ENCODE data around the gene GYS2.
"Not testable (repeated sequence)": the region's sequence is repeated elsewhere in the genome, so short reads cannot be mapped to it uniquely, and the experiment has no call there.

The GYS2 gene

DNA sequence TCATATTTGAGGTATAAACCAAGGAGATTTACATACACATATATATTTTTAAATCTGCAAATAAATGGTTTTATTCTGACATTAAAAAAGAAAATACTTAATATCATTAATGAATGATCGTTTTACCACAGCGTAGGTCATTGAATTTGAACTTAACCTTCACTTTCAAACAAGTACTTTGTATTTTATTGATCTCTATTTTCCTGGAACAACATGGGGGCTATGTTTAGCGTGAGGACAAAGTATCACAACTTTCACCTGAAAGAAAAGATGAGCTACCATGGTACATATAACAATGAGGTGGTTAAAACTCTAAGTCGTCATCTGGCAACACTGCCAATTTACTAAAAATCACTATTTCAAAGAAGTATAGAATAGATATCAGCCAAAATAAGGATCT lies 6.0 kb downstream of the GYS2 start:
- ATAC-seq (replicated peaks; ENCODE audit: extremely low read depth, poor library complexity, severe bottlenecking) (no peak), DNase-seq (ENCODE audit: low spot score in 2 of 2) (no peak)
- H3K27me3 Mint-ChIP-seq, result no peaks in the 10 kb centered on the region
- H3K9me3 Mint-ChIP-seq, result no peaks in the 10 kb centered on the region
- H3K36me3 Mint-ChIP-seq (ENCODE audit: insufficient read depth), result no peaks in the 10 kb centered on the region
- no peak overlapping the region for H3K4me3 Mint-ChIP-seq
- no peaks in the 10 kb centered on the region for H3K4me1 Mint-ChIP-seq
- no peak overlapping the region for H3K27ac Mint-ChIP-seq (ENCODE audit: low read depth)

DNA sequence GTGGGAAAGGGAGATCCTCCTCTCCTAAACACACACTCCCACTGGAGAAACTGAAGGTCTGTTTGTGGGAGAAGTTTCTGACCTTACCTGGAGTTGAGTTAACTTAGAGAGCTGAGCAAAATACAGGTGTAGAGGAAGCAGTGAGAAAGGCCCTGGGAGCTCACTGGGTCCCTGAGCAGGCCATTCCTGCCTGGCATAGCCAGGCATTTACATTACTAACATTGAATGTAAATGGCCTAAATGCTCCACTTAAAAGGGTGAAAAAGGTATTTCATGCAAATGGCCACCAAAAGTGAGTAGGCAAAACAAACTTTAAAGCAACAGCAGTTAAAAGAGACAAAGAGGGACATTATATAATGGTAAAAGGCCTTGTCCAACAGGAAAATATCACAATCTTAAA lies 9.3 kb downstream of the GYS2 start:
- not testable (repeated sequence) for ATAC-seq (replicated peaks; ENCODE audit: extremely low read depth, poor library complexity, severe bottlenecking); H3K4me3 Mint-ChIP-seq; DNase-seq (ENCODE audit: low spot score in 2 of 2); H3K4me1 Mint-ChIP-seq; H3K27ac Mint-ChIP-seq (ENCODE audit: low read depth); H3K36me3 Mint-ChIP-seq (ENCODE audit: insufficient read depth)
- Mint-ChIP-seq H3K9me3 (peaks cover 15% of the 10 kb centered on the region), H3K27me3 (peaks cover 23% of the 10 kb centered on the region)

DNA sequence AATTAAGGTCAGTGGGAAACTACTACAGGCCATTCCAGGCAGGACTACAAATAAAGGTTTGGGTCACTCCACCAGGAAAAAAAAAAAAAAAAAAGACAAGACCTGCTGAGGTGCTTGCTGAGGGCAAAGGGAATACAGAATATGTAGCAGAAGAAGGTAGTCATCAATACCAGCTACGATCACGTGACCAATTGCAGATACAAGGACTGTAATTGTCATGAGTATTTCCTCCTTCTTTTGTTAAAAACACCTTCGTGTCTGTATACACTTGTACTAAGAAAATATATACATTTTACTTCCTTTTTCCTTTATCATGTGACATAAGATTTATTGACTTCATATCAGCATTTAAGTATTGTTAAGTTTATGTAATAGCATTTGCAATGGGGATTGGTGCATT lies 19.2 kb downstream of the GYS2 start:
- Mint-ChIP-seq H3K27ac (ENCODE audit: low read depth) (no peak overlapping the region), H3K4me3 (no peak overlapping the region), H3K4me1 (no peaks in the 10 kb centered on the region), H3K36me3 (ENCODE audit: insufficient read depth) (no peaks in the 10 kb centered on the region), H3K27me3 (peaks cover 34% of the 10 kb centered on the region), H3K9me3 (no peaks in the 10 kb centered on the region)
- DNase-seq (ENCODE audit: low spot score in 2 of 2), result no peak
- ATAC-seq (replicated peaks; ENCODE audit: extremely low read depth, poor library complexity, severe bottlenecking), result no peak

DNA sequence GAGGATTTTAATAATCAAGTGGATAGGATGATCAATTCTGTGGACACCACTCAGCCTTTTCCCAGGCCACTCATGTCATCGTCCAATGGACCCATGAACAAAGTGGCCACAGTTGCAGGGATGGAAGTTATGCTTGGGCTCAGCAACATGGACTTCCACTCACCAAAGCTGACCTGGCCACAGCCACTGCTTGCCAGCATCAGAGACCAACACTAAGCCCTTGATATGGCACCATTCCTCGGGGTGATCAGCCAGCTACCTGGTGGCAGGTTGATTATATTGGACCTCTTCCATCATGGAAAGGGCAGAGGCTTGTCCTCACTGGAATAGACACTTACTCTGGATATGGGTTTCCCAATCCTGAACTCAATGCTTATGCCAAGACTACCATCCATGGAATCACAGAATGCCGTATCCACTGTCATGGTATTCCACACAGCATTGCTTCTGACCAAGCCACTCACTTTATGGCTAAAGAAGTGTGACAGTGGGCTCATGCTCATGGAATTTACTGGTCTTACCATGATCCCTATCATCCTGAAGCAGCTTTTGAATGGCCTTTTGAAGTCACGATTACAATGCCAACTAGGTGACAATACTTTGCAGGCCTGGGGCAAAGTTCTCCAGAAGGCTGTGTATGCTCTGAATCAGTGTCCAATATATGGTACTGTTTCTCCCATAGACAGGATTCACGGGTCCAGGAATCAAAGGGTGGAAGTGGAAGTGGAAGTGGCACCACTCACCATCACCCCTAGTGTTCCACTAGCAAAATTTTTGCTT lies 20.1 kb downstream of the GYS2 start:
- not testable (repeated sequence) for ATAC-seq (replicated peaks; ENCODE audit: extremely low read depth, poor library complexity, severe bottlenecking)

DNA sequence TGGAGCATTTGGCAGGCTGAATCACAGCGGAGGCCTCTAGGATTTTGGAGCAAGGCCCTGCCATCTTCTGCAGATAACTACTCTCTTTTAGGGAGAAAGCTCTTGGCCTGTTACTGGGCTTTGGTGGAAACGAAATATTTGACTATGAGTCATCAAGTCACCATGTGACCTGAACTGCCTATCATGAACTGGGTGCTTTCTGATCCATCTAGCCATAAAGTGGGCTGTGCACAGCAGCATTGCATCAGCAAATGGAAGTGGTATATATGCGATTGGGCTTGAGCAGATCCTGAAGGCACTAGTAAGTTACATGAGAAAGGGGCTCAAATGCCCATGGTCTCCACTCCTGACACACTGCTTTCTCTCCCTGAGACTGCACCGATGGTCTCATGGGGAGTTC lies 21.1 kb downstream of the GYS2 start:
- Mint-ChIP-seq H3K27me3 (peaks cover 52% of the 10 kb centered on the region), H3K36me3 (ENCODE audit: insufficient read depth) (no peaks in the 10 kb centered on the region), H3K27ac (ENCODE audit: low read depth) (no peak overlapping the region), H3K4me3 (no peak overlapping the region), H3K4me1 (no peaks in the 10 kb centered on the region), H3K9me3 (no peaks in the 10 kb centered on the region)
- no peak for DNase-seq (ENCODE audit: low spot score in 2 of 2)
- ATAC-seq (replicated peaks; ENCODE audit: extremely low read depth, poor library complexity, severe bottlenecking), result no peak

More for the DNA sequence above, 20.1 kb downstream of the GYS2 start:
- H3K36me3 Mint-ChIP-seq (ENCODE audit: insufficient read depth); H3K4me3 Mint-ChIP-seq; H3K27ac Mint-ChIP-seq (ENCODE audit: low read depth); DNase-seq (ENCODE audit: low spot score in 2 of 2); H3K4me1 Mint-ChIP-seq; H3K9me3 Mint-ChIP-seq: not testable (repeated sequence)
- H3K27me3 Mint-ChIP-seq, result peaks cover 43% of the 10 kb centered on the region

DNA sequence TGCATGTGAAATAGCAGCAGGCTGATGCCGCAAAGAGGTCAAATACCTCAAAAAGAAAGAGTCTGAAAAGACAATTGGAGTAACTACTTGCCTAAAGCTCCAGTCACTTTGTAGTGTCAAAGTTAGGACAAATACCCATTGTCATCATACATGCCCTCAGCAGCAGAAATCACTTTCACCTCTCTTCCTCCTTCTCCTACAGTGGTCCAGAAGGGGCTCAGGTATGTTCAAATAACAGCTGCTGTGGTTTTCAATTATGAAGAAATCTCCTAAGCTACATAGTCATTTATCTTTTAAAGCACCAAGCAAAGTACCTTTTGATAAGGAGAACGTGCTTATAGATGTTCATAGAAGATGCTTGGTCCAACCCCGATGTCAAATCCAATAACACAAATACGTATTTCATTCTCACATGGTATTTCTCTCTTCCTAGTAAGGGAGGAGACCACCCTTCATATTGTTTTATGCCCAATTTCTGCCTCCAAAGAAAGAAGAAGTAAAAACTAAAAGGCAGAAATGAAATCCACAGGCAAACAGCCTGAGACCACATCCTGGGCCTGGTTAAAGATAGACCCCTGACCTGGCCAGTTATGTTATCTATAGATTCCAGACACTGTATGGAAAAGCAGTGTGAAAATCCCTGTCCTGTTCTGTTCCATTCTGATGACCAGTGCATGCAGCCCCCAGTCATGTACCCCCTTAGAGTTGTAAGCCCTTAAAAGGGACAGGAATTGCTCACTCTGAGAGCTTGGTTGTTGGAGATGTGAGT lies 23.7 kb downstream of the GYS2 start:
- no peak overlapping the region for H3K27ac Mint-ChIP-seq (ENCODE audit: low read depth)
- H3K27me3 Mint-ChIP-seq, result peaks cover 65% of the 10 kb centered on the region
- H3K9me3 Mint-ChIP-seq, result no peaks in the 10 kb centered on the region
- H3K36me3 Mint-ChIP-seq (ENCODE audit: insufficient read depth), result peaks cover 2% of the 10 kb centered on the region
- DNase-seq (ENCODE audit: low spot score in 2 of 2), result no peak
- no peak overlapping the region for H3K4me3 Mint-ChIP-seq
- no peak for ATAC-seq (replicated peaks; ENCODE audit: extremely low read depth, poor library complexity, severe bottlenecking)
- H3K4me1 Mint-ChIP-seq, result no peaks in the 10 kb centered on the region

DNA sequence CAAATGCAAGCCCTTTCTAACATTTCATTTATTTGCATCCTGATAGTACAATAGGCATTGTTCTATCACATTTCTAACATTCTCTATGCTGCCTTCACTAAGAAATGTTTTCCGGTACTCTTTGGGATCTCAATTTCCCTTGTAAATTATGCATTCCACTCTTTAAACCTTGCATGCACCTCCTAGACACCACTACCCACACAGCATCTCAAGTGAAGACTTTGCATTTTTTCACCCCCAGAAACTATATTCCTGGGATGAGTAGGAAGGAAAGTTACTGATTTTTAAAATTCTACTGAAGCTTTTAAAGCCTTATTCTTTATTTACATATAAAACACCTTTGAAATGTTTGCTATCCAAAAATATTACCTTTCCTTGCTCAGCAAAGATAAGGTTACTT lies 27.1 kb downstream of the GYS2 start:
- no peak overlapping the region for H3K27ac Mint-ChIP-seq (ENCODE audit: low read depth)
- peaks cover 48% of the 10 kb centered on the region for H3K27me3 Mint-ChIP-seq
- H3K9me3 Mint-ChIP-seq, result no peaks in the 10 kb centered on the region
- DNase-seq (ENCODE audit: low spot score in 2 of 2), result no peak
- ATAC-seq (replicated peaks; ENCODE audit: extremely low read depth, poor library complexity, severe bottlenecking), result no peak
- H3K4me1 Mint-ChIP-seq, result no peaks in the 10 kb centered on the region
- H3K36me3 Mint-ChIP-seq (ENCODE audit: insufficient read depth), result peaks cover 2% of the 10 kb centered on the region
- H3K4me3 Mint-ChIP-seq, result no peak overlapping the region

DNA sequence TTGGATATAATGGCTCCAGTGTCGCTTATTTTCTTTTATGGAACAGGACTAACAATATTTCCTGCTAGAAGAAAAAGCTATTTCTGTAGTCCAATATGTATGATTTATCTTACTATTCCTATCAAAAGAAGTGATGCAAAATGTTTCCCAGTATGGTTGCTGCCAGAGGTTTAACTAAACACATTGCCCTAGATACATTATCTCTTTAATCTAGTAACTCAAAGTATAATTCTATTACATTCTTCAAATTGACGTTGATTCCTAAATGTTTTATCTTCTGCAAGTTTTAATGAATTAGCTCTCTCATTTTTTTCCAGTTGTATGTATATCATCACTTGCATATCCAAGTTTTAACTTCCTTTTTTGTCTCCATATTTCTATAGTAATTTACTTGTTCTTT lies 28.2 kb downstream of the GYS2 start:
- H3K27me3 Mint-ChIP-seq, result peaks cover 38% of the 10 kb centered on the region
- H3K36me3 Mint-ChIP-seq (ENCODE audit: insufficient read depth), result peaks cover 2% of the 10 kb centered on the region
- H3K4me3 Mint-ChIP-seq, result no peak overlapping the region
- H3K27ac Mint-ChIP-seq (ENCODE audit: low read depth), result no peak overlapping the region
- no peak for DNase-seq (ENCODE audit: low spot score in 2 of 2)
- H3K9me3 Mint-ChIP-seq, result no peaks in the 10 kb centered on the region
- no peak for ATAC-seq (replicated peaks; ENCODE audit: extremely low read depth, poor library complexity, severe bottlenecking)
- no peaks in the 10 kb centered on the region for H3K4me1 Mint-ChIP-seq

DNA sequence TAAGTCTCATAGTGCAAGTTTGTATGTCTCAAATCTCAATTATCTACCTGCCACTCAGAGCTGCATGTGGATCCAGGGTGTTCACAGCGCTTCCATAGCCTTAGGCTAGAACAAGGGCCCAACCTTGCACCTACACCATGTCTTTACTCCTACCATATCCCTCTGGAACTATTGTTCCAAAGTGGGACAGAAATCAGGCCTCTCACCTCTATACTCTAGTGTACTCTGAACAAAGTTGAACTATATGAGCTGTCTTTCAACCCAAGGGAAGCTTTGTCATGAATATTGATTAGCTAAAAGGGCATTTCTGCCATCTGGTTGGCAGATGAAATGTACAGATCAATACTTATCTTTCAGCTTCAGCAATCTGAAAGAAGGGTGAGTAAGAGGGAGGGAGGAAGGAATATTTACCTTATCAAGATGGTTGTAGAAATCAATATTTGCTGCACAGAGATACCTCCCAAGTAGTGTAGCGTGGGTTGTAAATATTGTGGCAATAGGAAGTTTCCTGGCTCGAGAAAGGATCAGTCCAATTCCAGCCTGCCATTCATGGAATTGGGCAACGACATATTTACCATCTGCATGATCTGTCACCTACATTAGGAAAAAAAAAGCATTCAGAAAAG lies 30.8 kb downstream of the GYS2 start:
- H3K4me1 Mint-ChIP-seq, result no peaks in the 10 kb centered on the region
- H3K4me3 Mint-ChIP-seq, result no peak overlapping the region
- ATAC-seq (replicated peaks; ENCODE audit: extremely low read depth, poor library complexity, severe bottlenecking) (no peak), DNase-seq (ENCODE audit: low spot score in 2 of 2) (no peak)
- H3K36me3 Mint-ChIP-seq (ENCODE audit: insufficient read depth), result peaks cover 2% of the 10 kb centered on the region
- H3K27me3 Mint-ChIP-seq, result peaks cover 19% of the 10 kb centered on the region
- no peak overlapping the region for H3K27ac Mint-ChIP-seq (ENCODE audit: low read depth)
- H3K9me3 Mint-ChIP-seq, result no peaks in the 10 kb centered on the region

DNA sequence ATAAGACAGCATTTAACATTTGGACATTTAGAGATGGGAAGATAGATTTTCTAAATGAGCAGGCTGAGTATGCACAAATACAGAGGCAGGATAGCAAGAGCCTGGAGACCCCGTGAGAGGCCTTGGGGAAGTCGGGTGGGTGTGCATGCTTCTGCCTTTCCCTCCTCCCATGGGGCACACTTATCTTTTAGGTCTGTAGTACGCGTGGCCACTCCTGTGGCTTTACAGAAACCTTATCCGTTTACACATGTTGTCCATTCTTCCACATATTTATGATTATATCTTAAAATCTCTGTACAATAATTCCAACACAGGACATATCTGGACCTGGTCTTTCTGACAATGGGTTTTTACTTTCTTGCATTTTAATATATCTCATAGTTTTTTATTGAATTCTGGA lies 33.6 kb downstream of the GYS2 start:
- Mint-ChIP-seq H3K4me1 (no peaks in the 10 kb centered on the region), H3K36me3 (ENCODE audit: insufficient read depth) (peaks cover 2% of the 10 kb centered on the region), H3K9me3 (no peaks in the 10 kb centered on the region), H3K4me3 (no peak overlapping the region), H3K27ac (ENCODE audit: low read depth) (no peak overlapping the region), H3K27me3 (peaks cover 20% of the 10 kb centered on the region)
- no peak for DNase-seq (ENCODE audit: low spot score in 2 of 2)
- no peak for ATAC-seq (replicated peaks; ENCODE audit: extremely low read depth, poor library complexity, severe bottlenecking)

DNA sequence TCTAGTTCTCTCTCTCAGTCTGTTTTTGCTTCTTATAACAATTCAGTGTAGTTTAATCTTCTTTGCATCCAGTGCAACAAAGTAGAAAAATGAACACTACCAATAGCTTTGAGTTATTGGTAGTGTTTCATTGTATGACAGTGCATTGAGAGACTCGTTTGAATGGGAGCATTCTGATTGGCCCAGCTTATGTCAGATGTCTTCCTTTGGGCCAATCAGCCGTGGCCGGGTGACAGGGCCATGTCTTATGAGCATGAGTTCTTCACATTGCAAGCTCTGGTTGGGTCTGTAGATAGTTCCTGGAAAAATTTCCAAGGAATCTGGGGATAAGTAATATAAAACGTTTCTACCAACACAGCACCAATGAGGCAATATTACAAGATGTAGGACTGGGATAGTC lies 36.5 kb downstream of the GYS2 start:
- ATAC-seq (replicated peaks; ENCODE audit: extremely low read depth, poor library complexity, severe bottlenecking) (no peak), DNase-seq (ENCODE audit: low spot score in 2 of 2) (no peak)
- no peaks in the 10 kb centered on the region for H3K9me3 Mint-ChIP-seq
- H3K4me3 Mint-ChIP-seq, result no peak overlapping the region
- peaks cover 2% of the 10 kb centered on the region for H3K36me3 Mint-ChIP-seq (ENCODE audit: insufficient read depth)
- no peak overlapping the region for H3K27ac Mint-ChIP-seq (ENCODE audit: low read depth)
- no peaks in the 10 kb centered on the region for H3K4me1 Mint-ChIP-seq
- peaks cover 14% of the 10 kb centered on the region for H3K27me3 Mint-ChIP-seq

DNA sequence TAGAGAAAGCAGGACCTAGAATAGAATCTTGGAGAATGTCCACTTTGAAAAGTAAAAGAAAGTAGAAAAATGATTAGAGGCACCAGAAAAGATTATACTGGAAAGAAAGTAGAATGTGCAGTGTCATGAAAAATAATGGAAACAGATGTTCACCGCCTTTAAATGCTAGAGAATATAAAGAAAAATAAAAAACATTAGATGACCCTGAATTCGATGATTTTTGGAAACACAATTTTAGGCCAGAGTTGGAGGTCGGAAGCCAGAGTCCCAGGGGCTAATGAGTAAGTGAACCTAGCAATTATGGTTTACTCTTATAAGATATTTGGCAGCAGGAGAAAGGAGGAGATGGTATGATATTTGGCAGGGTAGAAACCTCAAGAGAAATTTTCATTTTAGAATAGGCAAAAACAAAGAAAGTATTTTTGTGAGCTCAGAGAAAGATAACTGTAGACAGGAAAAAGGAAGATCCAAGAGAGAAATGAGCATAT lies 37.7 kb downstream of the GYS2 start:
- no peaks in the 10 kb centered on the region for H3K9me3 Mint-ChIP-seq
- no peak for ATAC-seq (replicated peaks; ENCODE audit: extremely low read depth, poor library complexity, severe bottlenecking)
- H3K36me3 Mint-ChIP-seq (ENCODE audit: insufficient read depth), result peaks cover 2% of the 10 kb centered on the region
- DNase-seq (ENCODE audit: low spot score in 2 of 2), result no peak
- H3K27me3 Mint-ChIP-seq, result peaks cover 14% of the 10 kb centered on the region
- no peaks in the 10 kb centered on the region for H3K4me1 Mint-ChIP-seq
- no peak overlapping the region for H3K4me3 Mint-ChIP-seq
- H3K27ac Mint-ChIP-seq (ENCODE audit: low read depth), result no peak overlapping the region
